GM10248 (cell line): Measurements from ENCODE around the gene NUP155.
"Not testable (repeated sequence)": the region's sequence is repeated elsewhere in the genome, so short reads cannot be mapped to it uniquely, and the experiment has no call there.

Experiments
- CTCF ChIA-PET: fragments of 300-600 bp; sonication (Branson Sonifier 250); formaldehyde crosslinking; extraction: SDS; loops from one replicate; lab custom pipeline; 2021; ENCODE audit warnings: antibody characterized with exemption; lab: Yijun Ruan, JAX
- POLR2A ChIA-PET: fragments of 350-650 bp; sonication (Branson Sonifier 250); formaldehyde crosslinking; extraction: SDS; loops from one replicate; lab custom pipeline; 2020; ENCODE audit warnings: antibody characterized with exemption; lab: Yijun Ruan, JAX
- DNase-seq: peaks from one replicate; pipeline ENCODE4 v3.0.0; 2012; ENCODE audit errors: extremely low spot score
- TF ChIP-seq, protein P1 (sequence below): IDR thresholded peaks from 2 replicates; pipeline ENCODE4 v1.5.1; 2012; ENCODE audit warnings: mild to moderate bottlenecking, low read depth; ENCODE audit errors: extremely low read depth, missing control alignments, control extremely low read depth

NUP155 gene

DNA sequence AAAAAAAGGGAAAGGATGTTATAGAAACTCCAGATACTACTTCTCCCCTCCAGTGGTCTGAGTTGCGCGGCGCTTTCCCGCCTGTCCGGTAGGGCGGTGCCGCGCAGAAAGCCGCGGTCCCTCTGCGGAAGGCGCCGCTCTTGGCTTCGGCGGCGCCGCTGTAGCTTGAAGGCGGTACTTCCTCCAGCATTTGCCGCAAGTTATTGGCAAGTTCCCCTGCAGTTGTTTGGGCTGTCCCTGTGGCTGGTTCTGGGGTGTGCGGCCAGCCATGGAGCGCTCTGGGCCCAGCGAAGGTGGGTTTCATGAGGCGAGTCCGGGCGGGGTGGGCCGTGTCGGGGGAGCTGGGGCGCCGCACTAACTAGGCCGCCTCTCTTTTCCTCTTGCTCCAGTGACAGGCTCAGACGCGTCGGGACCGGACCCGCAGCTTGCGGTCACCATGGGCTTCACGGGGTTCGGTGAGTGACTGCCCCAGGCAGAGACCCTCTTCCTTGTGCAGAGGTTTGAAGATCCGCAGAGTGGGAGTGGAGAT is 8.3 kb upstream of the NUP155 start, which contains the start of gene WDR70:
TSS of gene WDR70 (plus strand) at position 219 of the 529 bp plus-strand sequence. CDS start at position 269, 50 bp downstream.
- CTCF ChIA-PET, result interaction anchor here (0.9 to 2.8 kb wide), 7 partner anchors 9 to 339 kb away, joined by 3 to 8 read pairs (median 4); partner anchors contain the start of gene NUP155
- POLR2A ChIA-PET, result interaction anchor here (0.6 to 1.7 kb wide), 3 partner anchors 8 to 513 kb away, joined by 3 to 13 read pairs (median 5); partner anchors contain the start of gene NUP155
- peak; percentile 79 for DNase-seq
- TF ChIP-seq, protein P1, sequence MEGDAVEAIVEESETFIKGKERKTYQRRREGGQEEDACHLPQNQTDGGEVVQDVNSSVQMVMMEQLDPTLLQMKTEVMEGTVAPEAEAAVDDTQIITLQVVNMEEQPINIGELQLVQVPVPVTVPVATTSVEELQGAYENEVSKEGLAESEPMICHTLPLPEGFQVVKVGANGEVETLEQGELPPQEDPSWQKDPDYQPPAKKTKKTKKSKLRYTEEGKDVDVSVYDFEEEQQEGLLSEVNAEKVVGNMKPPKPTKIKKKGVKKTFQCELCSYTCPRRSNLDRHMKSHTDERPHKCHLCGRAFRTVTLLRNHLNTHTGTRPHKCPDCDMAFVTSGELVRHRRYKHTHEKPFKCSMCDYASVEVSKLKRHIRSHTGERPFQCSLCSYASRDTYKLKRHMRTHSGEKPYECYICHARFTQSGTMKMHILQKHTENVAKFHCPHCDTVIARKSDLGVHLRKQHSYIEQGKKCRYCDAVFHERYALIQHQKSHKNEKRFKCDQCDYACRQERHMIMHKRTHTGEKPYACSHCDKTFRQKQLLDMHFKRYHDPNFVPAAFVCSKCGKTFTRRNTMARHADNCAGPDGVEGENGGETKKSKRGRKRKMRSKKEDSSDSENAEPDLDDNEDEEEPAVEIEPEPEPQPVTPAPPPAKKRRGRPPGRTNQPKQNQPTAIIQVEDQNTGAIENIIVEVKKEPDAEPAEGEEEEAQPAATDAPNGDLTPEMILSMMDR, result peak; percentile 87

DNA sequence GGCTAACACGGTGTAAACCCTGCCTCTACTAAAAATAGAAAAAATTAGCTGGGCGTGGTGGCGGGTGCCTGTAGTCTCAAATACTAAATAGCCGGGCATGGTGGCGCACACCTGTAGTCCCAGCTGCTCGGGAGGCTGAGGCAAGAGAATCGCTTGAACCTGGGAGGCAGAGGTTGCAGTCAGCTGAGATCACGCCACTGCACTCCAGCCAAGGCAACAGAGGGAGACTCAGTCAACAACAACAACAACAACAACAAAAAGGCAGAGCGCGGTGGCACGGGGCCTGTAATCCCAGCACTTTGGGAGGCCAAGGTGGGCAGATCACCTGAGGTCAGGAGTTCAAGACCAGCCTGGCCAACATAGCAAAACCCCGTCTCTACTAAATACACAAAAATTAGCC is 7.2 kb upstream of the NUP155 start:
- CTCF ChIA-PET, result interaction anchor here (0.6 to 1.4 kb wide), 2 partner anchors 10 to 812 kb away, joined by 3 to 4 read pairs; no protein-coding TSS in a partner anchor
- POLR2A ChIA-PET, DNase-seq: not testable (repeated sequence)

DNA sequence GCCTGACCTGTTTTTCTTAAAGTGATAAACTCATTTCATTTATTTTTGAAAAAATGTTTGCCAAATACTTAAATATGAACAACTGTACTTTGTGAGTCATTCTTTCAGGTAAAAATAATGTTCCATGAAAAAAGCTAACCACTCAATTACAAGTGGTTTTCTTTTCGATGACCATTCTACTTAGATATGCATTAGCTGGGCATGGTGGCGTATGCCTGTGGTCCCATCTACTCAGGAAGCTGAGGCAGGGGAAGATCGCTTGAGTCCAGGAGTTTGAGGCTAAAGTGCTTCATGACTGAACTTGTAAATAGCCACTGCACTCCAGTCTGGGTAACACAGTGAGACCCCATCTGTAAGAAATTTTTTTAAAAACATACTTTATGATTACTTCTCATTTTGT is 4.2 kb upstream of the NUP155 start:
- CTCF ChIA-PET, result no interaction called here

DNA sequence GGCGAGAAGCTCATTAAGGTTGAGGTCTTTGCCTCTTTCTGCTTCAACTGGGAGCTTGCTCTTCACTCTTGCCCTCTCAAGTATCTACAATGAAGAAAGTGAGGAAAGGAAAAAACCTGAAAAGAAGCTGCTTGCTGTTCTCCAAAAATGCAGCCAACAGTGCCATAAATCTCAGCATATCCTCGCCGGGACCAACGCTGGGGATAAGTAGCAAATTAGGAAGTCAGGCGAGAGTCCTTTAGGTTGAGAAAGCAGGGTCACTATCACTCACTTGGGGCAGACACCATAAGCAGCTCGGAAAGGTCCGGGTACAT is 399 bp downstream of the NUP155 start:
- TF ChIP-seq, protein P1, result no peak
- ChIA-PET POLR2A (interaction anchor here (0.8 to 1.5 kb wide), 3 partner anchors 9 to 353 kb away, joined by 4 to 13 read pairs (median 5); partner anchors contain the start of gene WDR70), CTCF (interaction anchor here (1.6 to 2.0 kb wide), 2 partner anchors 8 to 28 kb away, joined by 3 to 8 read pairs; partner anchors contain the start of gene WDR70)
- DNase-seq, result no peak

More for the DNA sequence above, 4.2 kb upstream of the NUP155 start:
- DNase-seq, result no peak
- TF ChIP-seq, protein P1, result no peak
- POLR2A ChIA-PET, result no interaction called here

DNA sequence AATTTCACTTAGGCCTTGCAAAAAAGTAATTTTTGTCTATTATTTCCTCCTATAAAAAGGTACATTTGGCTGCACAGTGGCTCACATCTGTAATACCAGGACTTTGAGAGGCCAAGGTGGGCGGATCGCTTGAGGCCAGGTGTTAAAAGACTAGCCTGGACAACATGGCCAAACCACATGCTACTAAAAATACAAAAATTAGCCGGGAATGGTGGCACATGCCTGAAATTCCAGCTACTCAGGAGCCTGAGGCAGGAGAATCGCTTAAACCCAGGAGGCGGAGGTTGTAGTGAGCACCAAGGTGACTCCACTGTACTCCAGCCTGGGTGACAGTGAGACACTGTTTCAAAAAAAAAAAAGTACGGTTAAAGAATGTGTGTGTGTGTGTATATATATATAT is 15.7 kb downstream of the NUP155 start:
- no peak for DNase-seq
- ChIA-PET POLR2A (no interaction called here), CTCF (interaction anchor here (0.9 kb wide), 1 partner anchor 19 kb away, joined by 3 read pairs; no protein-coding TSS in a partner anchor)
- TF ChIP-seq, protein P1, result no peak

DNA sequence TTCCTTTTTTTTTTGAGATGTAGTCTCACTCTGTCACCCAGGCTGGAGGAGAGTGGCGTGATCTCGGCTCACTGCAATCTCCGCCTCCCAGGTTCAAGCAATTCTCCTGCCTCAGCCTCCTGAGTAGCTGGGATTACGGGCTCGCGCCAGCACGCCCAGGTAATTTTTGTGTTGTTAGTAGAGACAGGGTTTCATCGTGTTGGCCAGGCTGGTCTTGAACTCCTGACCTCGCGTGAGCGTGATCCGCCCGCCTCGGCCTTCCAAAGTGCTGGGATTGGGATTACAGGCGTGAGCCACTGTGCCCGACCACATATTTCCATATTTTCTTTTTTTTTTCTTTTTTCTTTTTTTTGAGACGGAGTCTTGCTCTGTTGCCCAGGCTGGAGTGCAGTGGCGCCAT is 28.2 kb downstream of the NUP155 start:
- DNase-seq, POLR2A ChIA-PET: not testable (repeated sequence)
- CTCF ChIA-PET, result interaction anchor here (1.0 kb wide), 1 partner anchor 28 kb away, joined by 3 read pairs; the partner anchor contains the start of gene NUP155

DNA sequence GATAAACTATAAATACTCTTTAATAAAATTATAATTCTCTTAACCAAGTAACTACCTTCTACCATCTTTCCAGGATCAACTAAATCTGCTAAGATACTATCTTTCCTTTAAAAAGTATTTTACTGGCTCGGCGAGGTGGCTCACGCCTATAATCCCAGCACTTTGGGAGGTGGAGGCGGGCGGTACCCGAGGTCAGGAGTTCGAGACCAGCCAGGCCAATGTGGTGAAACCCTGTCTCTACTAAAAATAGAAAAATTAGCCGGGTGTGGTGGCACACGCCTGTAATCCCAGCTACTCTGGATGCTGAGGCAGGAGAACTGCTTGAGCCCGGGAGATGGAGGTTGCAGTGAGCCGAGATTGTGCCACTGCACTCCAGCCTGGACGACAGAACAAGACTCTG is 36.2 kb downstream of the NUP155 start:
- POLR2A ChIA-PET, result not testable (repeated sequence)

DNA sequence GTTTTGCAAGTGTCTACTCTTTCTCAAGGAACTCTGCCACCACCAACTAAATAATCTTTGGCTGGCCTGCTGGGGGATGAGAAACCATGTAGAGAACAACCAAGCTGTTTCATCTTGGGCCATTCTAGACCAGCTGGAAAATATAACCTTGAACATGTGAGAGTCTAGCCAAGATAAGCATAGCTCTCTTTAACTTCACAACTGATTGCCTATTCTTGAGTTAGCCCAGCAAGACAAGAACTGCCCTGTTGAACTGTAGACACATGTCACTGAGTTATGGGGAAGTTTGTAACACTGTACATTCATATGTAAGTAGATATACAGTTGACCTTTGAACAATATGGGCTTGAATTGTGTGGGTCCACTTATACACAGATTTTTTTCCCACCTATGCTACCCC is 44.4 kb downstream of the NUP155 start:
- DNase-seq, result no peak
- TF ChIP-seq, protein P1, result no peak
- ChIA-PET CTCF (interaction anchor here (1.2 kb wide), 2 partner anchors 15 to 17 kb away, joined by 3 read pairs; no protein-coding TSS in a partner anchor), POLR2A (no interaction called here)

More for the DNA sequence above, 36.2 kb downstream of the NUP155 start:
- CTCF ChIA-PET, DNase-seq: not testable (repeated sequence)
